Measurements from ENCODE around the gene PKNOX2. TPM values are rescaled to one million over a fixed set of nuclear protein-coding genes. Genes with fewer than 3 reads are reported as not detected.

PKNOX2 gene
- total and polyA plus RNA-seq, 2 of the 4 experiments (the other 2 are of a cell fraction), result 0.72 to 2.3 TPM

GRCh38 chr11:125279676-125280418 lies 115.3 kb downstream of the PKNOX2 start:
- TF ChIP-seq CHD1 (IDR thresholded peaks at IDR 0.05; ENCODE audit: low read depth, low read length) (no peak), USF2 (IDR thresholded peaks at IDR 0.05; ENCODE audit: low read depth, low read length) (no peak), MAFK (IDR thresholded peaks at IDR 0.05; ENCODE audit: low read depth, low read length) (no peak), SMC3 (IDR thresholded peaks at IDR 0.05; ENCODE audit: low read depth, low read length) (no peak), CTCF (conservative IDR thresholded peaks at IDR 0.05; ENCODE audit: low read depth, low read length) (no peak), ELK1 (IDR thresholded peaks at IDR 0.05; ENCODE audit: borderline replicate concordance, low read depth, low read length) (no peak), BHLHE40 (IDR thresholded peaks at IDR 0.05; ENCODE audit: low read depth, low read length) (no peak), MAZ (IDR thresholded peaks at IDR 0.05; ENCODE audit: borderline replicate concordance, low read depth, low read length) (no peak), MXI1 (IDR thresholded peaks at IDR 0.05; ENCODE audit: borderline replicate concordance, low read depth, low read length) (no peak), RCOR1 (IDR thresholded peaks at IDR 0.05; ENCODE audit: insufficient replicate concordance, low read length) (no peak), RFX5 (IDR thresholded peaks at IDR 0.05; ENCODE audit: low read depth, low read length) (no peak), RAD21 (IDR thresholded peaks at IDR 0.05; ENCODE audit: low read length) (no peak), CEBPB (IDR thresholded peaks at IDR 0.05; ENCODE audit: low read depth, low read length) (no peak), NFE2L2 (IDR thresholded peaks at IDR 0.05; ENCODE audit: low read depth, low read length) (no peak)
- H3K18ac ChIP-seq (ENCODE audit: low read depth, low read length), result no peak overlapping the region
- H3K4ac ChIP-seq (ENCODE audit: low read depth, low read length), result no peak overlapping the region
- no peak overlapping the region for H3K4me2 ChIP-seq (ENCODE audit: low read depth, low read length)
- no peak overlapping the region for H3K4me3 ChIP-seq (ENCODE audit: insufficient read depth, low read depth, low read length)
- no peak overlapping the region for H4K5ac ChIP-seq (ENCODE audit: low read depth, low read length)
- H3K56ac ChIP-seq (ENCODE audit: extremely low read depth, insufficient read depth, low read length), result no peak overlapping the region
- H2BK120ac ChIP-seq (ENCODE audit: low read depth, low read length), result no peak overlapping the region
- BruUV-seq (replicated peaks), result no TSS peak
- H3K27ac ChIP-seq (ENCODE audit: insufficient read depth, low read length), result no peak overlapping the region
- H3K79me1 ChIP-seq (ENCODE audit: low read depth in 1 of 2, low read length in 2 of 2), result no peaks in the 10 kb centered on the region
- H2BK15ac ChIP-seq (ENCODE audit: low read depth, low read length), result no peak overlapping the region
- no peak overlapping the region for H3K9ac ChIP-seq (ENCODE audit: low read depth, low read length)
- intact Hi-C loops (cut with micrococcal nuclease) (no loop called here), dilution Hi-C loops (cut with HindIII; ENCODE audit: low sequenced_read_pairs, unreplicated experiment) (no loop called here), in situ Hi-C loops (cut with MboI; ENCODE audit: low sequenced_read_pairs) (no loop called here)
- no peaks in the 10 kb centered on the region for H3K9me1 ChIP-seq (ENCODE audit: insufficient read depth, low read length)
- H4K91ac ChIP-seq (ENCODE audit: insufficient read depth, low read depth, low read length), result no peak overlapping the region
- no peak for ATAC-seq (ENCODE audit: low read depth)
- H2BK5ac ChIP-seq (ENCODE audit: low read depth, low read length, poor library complexity, severe bottlenecking), result no peak overlapping the region
- no peak for DNase-seq
- H3K9me3 ChIP-seq (ENCODE audit: control insufficient read depth, insufficient read depth, low read length), result no peaks in the 10 kb centered on the region
- H3K27me3 ChIP-seq (ENCODE audit: control insufficient read depth, insufficient read depth, low read length), result peaks cover 2% of the 10 kb centered on the region
- H3K14ac ChIP-seq (replicated peaks; ENCODE audit: low read depth, low read length), result no peak overlapping the region
- ChIA-PET POLR2A (ENCODE audit: unreplicated experiment) (no interaction called here), CTCF (no interaction called here)
- no peak overlapping the region for H2AFZ ChIP-seq (replicated peaks; ENCODE audit: low read length, poor library complexity)
- H2BK20ac ChIP-seq (ENCODE audit: low read depth, low read length), result no peak overlapping the region
- no peak overlapping the region for H4K8ac ChIP-seq (ENCODE audit: low read depth in 2 of 2, low read length in 2 of 2)
- H3K36me3 ChIP-seq (ENCODE audit: control insufficient read depth, insufficient read depth, low read length), result no peaks in the 10 kb centered on the region
- H2AK9ac ChIP-seq (replicated peaks; ENCODE audit: low read depth, low read length, poor library complexity), result no peak overlapping the region
- H3K23ac ChIP-seq (ENCODE audit: low read depth, low read length), result no peak overlapping the region
- H2AK5ac ChIP-seq (ENCODE audit: low read depth, low read length), result no peak overlapping the region
- H4K20me1 ChIP-seq (ENCODE audit: insufficient read depth, low read length), result no peaks in the 10 kb centered on the region
- H3K4me1 ChIP-seq (ENCODE audit: control insufficient read depth, insufficient read depth, low read length), result no peaks in the 10 kb centered on the region; the same call in 1 of the 2 replicates
- WGBS, 2 experiments (ENCODE audit: extremely low coverage in 2 of 2, insufficient read length in 1 of 2), result no CpG with 5 or more reads among the region's 8 CpGs

Measured in IMR-90 (cell line).